NCI-H146 treated with DMSO at 0.1 percent for 48 hours (cell line): ENCODE results near the gene PICK1.

ENCODE experiments used
- DNase-seq: peaks from one replicate; lab custom pipeline; 2025; ENCODE audit not compliant: unreplicated experiment; lab: John Stamatoyannopoulos, UW

PICK1 gene

GRCh38 chr22:38056969-38057891, at the start of gene PICK1:
TSS of gene PICK1 (plus strand) at chr22:38057404. CDS start at chr22:38057810, 406 bp downstream.
- DNase-seq, result peak; percentile 47

GRCh38 chr22:38009000-38009806, 48.0 kb upstream of the PICK1 start:
- DNase-seq, result no peak

- no peak for DNase-seq
Observed at GRCh38 chr22:38012604-38013072, 44.6 kb upstream of the PICK1 start.

GRCh38 chr22:38014083-38014482, 43.1 kb upstream of the PICK1 start:
- DNase-seq, result no peak

GRCh38 chr22:38016182-38017151, 40.7 kb upstream of the PICK1 start:
- no peak for DNase-seq

GRCh38 chr22:38017272-38017920, 39.8 kb upstream of the PICK1 start:
- no peak for DNase-seq

- no peak for DNase-seq
Observed at GRCh38 chr22:38017939-38018885, 39.0 kb upstream of the PICK1 start.

GRCh38 chr22:38018938-38019827, 38.0 kb upstream of the PICK1 start:
- DNase-seq, result no peak

- DNase-seq, result no peak
Observed at GRCh38 chr22:38021206-38021605, 36.0 kb upstream of the PICK1 start.

GRCh38 chr22:38023045-38023444, 34.2 kb upstream of the PICK1 start:
- DNase-seq, result no peak

GRCh38 chr22:38025514-38025913, 31.7 kb upstream of the PICK1 start:
- no peak for DNase-seq

- no peak for DNase-seq
Observed at GRCh38 chr22:38026130-38027111, 30.8 kb upstream of the PICK1 start.

GRCh38 chr22:38027487-38027886, 29.7 kb upstream of the PICK1 start:
- DNase-seq, result no peak

GRCh38 chr22:38028344-38029130, 28.7 kb upstream of the PICK1 start:
- DNase-seq, result no peak

- no peak for DNase-seq
Observed at GRCh38 chr22:38029370-38029769, 27.8 kb upstream of the PICK1 start.

- no peak for DNase-seq
Observed at GRCh38 chr22:38029901-38030300, 27.3 kb upstream of the PICK1 start.
